Lower leg skin (tissue), 3 donors: ENCODE results near the gene PIK3R1.

Experiments used
- POLR2A ChIP-seq, 2 donors: fragments of 450-650 bp; IDR thresholded peaks; one replicate each; pipeline ENCODE4 v1.6.1; 2016 to 2017; ENCODE audit warnings: antibody characterized with exemption in 2 of 2, mild to moderate bottlenecking in 1 of 2, moderate library complexity in 1 of 2
- TF ChIP-seq, protein P1 (sequence below), 3 donors: fragments of 450-650 bp; IDR thresholded peaks; one replicate each; pipeline ENCODE4 v1.5.1; 2016; ENCODE audit warnings: antibody characterized with exemption in 3 of 3, mild to moderate bottlenecking in 3 of 3, moderate library complexity in 2 of 3

DNA sequence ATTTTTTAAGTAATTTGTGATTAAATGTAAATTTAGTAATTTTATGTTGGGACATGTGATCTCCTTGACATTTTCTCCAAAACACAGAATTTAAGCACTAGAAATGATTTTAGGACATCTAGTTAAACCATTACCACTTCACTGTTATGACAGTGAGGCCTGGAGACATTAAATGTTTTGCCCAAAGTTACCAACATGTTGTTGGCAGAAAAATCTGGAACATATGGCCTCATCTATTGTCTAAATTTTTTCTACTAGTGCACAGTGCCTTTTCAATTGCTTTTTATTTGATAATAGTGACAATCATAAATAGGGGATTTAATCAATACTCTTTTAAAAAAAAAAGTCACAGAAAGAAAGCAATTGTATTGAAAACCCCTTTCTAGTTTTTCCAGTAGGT, 45.6 kb downstream of the PIK3R1 start:
- TF ChIP-seq, protein P1, sequence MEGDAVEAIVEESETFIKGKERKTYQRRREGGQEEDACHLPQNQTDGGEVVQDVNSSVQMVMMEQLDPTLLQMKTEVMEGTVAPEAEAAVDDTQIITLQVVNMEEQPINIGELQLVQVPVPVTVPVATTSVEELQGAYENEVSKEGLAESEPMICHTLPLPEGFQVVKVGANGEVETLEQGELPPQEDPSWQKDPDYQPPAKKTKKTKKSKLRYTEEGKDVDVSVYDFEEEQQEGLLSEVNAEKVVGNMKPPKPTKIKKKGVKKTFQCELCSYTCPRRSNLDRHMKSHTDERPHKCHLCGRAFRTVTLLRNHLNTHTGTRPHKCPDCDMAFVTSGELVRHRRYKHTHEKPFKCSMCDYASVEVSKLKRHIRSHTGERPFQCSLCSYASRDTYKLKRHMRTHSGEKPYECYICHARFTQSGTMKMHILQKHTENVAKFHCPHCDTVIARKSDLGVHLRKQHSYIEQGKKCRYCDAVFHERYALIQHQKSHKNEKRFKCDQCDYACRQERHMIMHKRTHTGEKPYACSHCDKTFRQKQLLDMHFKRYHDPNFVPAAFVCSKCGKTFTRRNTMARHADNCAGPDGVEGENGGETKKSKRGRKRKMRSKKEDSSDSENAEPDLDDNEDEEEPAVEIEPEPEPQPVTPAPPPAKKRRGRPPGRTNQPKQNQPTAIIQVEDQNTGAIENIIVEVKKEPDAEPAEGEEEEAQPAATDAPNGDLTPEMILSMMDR (IDR thresholded peaks at IDR 0.05) = no peak
- TF ChIP-seq POLR2A (IDR thresholded peaks at IDR 0.05) = no peak
